Stimulated activated CD4-positive, alpha-beta T cell treated with anti-CD3 and anti-CD28 coated beads, Interleukin-1b, Interleukin-23, amount 100 ng/mL, for 24 hours (primary cell): ENCODE results near the gene UQCRC1.
A peak's percentile ranks its signal among the peaks of the same experiment; 100 is the strongest.

Experiments
- DNase-seq, 4 experiments: peaks; one replicate each; pipeline ENCODE4 v3.0.0-alpha.2; 2020; ENCODE audit warnings: low read depth in 4 of 4, low spot score in 1 of 4

The UQCRC1 gene

DNA sequence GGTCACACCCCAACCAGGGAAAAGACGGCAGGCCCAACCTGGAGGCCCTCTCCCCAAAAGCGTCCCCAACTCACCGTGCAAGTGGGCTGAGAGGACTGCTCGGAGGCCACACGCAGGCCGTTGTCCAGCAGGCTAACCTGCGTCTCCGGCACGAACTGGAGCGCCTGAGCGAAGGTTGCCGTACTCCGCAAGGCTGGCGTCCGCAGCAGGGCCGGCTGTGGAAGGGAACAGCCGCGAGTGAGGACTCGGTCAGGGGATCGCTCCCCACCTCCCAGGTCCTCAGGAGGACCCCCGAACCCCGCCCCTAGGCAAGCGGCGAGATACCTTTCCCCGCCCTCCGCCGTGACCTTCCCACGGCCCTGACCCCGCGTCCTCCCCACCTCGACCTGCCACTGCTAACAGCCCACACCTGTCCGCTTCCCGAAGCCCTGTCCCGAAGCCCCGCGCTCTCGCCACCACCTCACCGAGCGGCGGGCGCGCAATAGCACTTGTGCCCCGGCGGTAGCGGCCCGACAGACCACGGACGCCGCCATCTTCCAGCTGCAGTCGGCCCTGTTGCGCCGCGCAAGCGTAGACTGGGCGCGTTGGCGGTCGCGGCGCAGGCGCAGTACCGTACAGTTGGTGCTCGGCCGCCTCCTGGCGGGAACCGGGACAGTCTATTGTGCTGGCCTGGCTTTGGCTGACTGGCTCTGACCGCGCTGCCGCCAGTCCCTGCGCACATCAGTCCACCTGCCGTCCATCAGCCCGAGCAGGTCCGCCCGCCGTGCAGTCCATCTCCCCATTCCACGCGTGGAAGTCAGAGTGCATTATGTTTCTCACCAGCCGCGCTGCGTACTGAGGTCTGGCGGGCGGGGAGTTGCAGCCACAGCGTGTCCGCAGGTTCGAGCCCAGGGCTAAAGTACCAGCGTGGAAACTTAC is at the start of gene UQCRC1:
TSS of gene UQCRC1 (minus strand) at position 559 of the 918 bp plus-strand sequence. CDS start at position 533, 26 bp downstream.
- peak; percentile 78 to 87 (median 84) for DNase-seq

DNA sequence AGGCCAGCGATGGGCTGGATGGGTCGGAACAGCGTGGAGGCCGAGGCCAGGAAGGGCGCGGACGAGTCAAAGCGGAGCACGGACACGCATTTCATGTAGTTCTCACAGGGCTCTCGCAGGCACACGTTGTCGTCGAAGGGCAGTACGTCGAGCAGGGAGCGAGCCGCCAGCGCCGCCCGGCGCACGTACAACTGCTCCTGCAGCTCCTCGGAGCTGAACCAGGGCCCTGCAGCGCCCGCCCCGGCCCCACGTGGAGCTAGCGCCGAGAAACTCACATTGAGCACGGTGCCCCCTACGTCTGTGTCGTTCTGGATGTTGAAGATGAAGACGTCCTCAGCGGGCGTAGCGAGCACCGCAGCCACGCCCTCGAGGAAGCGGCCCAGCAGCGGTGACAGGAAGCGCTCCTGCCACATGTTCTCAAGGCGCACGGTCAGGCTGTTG is 47.4 kb upstream of the UQCRC1 start:
- peak in 1 of 4 experiments; percentile 21 for DNase-seq

DNA sequence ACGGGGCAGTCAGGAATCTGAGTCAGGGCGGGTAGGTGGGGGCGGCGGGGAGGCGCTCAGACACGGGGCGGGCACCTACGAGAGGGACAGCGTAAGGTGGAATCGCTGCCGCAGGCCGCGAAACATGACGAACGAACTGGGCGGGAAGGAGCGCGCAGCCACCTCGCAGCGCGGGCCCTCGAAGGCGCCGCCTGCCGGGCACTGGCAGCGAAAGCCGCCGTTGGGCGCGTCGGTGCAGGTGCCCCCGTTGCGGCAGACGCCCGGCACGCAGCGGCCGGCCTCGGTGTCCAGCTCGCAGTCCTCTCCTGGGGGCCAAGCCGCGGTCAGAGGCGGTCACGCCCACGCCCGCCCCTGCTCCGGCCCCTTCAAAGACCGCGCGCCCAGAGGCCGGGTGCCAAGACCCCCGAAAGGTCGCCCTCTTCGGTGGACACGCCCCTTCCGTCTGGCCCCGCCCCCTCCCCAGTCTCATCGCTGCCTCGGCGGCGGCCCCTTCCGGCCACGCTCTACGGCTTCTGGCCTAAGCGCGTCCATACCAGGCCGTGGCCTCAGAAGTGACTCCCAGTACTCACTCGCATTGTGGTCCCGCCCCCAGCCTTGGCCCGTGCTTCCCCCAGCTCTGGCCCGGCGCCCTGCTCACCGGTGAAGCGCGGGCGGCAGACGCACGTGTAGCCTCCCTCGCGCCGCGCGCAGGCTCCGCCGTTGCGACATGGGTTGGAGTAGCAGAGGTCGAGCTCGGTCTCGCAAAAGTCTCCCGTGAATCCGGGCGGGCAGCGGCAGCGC is 46.8 kb upstream of the UQCRC1 start:
- DNase-seq = peak; percentile 53 to 78 (median 68)

DNA sequence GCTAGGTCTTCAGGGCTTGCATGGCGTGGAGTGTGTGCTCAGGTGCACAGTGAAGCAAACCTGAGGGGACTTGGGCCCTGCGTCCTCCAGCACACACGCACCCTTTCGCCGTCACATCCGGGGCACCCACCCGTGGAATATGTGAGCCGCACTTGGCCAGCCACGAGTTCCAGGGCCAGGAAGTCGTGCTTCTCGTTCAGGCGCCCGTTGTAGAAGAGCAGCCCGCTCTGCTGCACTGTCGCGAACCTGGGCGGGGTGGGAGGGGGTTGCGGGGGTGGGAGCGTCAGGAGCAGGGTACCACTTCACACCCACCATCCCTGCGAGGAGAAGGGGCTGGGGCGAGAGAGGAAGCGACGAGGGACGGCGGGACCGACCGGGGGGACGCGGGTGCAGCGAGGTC is 46.2 kb upstream of the UQCRC1 start:
- peak in 1 of 4 experiments; percentile 36 for DNase-seq

DNA sequence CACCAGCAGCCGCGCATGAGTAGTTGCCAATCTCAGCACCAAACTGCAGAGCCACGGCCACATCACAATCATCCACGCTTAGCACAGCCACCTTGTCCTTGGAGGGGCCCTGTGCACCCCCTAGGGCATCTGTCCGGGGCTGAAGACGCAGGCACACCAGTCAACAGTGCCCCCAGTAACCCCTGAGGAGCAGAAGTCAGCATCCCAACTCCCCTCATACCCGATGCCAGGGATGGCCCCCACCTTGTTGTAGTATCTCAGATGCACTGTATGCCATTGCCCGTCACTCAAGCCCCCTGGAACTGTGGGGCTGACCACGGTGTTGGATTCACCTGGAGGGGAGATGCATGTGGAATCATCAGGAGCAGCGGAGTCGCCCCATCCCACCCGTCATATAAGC is 45.6 kb upstream of the UQCRC1 start:
- no peak for DNase-seq

DNA sequence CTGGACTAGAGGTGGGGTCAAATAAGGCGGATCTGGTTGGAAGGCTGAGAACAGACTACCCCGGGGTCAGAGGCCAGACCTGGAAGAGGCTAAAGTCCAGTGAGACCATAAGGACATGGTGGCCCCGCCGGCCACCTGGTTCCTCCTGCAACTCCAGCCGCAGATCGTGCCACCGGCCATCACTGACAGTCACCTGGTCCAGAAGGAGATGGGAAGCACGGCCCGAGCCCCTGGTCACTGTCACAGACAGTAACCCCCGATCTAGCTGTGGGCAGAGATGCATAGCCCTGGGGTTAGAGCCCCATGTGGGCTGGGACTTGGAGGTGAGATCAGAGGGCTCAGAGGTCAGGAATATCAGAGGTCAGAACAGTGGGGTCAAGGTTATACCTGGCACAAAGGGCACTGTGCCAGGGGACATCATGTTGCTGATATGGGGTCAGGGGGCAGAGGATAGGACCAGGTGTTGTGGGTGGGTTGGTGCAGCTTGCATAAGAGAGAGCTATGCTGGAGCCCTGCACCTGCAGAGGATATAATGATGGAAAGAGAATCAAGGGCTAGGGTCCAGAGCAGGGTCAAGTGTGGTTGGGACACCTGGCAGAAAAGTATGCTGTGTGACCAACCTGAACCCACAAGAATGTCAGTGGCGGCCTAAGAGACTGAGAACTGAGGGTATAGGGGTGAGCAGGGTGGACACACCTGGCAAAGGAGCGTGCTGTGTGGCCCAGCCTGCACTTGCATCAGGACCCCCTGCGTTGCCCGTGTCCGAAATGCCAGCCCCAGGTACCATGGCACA is 43.7 kb upstream of the UQCRC1 start:
- DNase-seq = no peak

DNA sequence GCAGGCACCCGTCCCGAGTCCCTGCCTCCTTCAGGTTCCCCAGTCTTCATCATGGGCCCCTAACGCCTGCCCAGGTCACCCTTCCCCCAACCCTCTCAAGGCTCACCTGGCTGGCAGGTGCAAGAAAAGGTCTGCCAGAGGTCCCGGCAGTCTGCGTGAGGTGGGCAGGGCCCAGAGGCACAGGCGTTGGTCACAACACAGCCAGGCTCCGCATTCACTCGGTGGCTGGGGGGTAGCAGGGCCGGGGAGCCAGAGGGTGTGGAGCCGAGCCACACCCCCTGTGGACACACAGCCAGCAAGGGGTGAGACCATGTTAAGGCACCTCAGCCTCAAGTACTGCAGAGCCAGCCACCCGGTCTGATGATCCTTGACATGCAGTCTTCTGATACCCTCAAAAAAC is 42.3 kb upstream of the UQCRC1 start:
- no peak for DNase-seq

DNA sequence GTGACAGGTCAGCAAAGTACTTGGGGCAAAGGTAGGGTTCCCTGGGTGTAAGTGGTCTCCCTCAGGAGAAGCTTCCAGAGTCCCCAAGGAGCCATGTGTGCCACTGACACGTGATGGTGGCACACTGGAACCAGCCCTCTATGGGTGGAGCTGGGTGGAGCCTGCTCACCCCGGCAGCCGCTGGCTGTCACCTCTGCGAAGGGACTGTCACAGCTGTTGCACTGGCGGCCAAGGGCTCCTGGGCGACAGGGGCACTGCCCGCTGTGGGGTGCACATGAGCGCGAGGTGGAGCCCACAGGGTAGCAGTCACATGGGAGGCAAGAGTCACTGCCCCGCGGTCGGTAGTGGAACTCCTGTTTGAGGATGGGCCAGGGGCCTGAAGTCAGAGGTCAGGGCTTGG is 41.3 kb upstream of the UQCRC1 start:
- DNase-seq = no peak

DNA sequence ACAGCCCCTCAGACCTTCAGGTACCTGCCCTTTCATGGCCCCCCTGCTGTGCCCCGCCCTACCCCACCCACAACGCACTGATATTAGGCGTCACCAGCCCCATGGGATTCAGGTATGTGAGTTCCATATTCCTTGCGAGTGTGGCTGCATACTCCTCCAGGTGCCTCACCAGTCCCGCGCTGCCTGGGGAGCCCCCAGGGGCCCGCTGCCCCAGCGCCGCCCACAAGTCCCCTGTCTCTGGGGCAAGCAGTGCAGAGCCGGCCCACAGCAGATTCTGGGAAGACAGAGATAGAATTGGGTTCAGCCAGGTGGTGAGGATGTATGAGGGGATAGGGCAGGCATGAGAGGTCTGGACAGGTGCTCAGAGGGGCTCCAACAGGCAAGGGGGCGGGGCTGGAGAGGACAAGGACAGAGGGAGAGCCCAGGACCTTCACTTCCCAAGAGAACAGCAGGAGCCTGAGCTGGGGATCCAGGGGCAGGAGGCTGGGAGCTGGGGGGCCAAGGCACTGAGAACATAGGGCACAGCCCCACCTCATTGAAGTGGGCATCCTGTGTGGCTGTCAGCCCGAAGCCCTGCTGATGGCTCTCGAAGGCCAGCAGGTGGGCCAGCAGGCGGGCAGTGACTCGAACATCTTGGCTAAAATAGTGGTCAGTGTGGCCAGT is 38.9 kb upstream of the UQCRC1 start:
- no peak for DNase-seq

DNA sequence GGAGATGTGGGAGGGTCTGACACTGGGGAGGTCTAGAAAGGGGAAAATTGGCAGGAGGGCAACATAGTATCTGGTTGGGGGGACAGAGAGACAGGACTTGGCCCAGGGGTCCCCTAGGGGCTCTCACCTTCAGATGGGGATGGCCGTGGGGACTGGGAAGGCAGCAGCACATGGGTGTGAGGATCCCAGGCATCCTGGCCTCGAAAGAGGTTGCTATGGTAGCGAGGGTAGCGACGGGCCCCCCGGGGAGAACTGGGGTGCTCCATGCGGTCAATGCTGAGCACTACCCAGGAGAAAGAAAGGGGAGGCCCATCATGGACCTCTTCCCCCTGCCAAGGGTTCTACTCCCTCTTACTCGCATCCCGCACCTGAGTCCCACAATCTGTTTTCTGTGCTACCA is 38.3 kb upstream of the UQCRC1 start:
- no peak for DNase-seq

DNA sequence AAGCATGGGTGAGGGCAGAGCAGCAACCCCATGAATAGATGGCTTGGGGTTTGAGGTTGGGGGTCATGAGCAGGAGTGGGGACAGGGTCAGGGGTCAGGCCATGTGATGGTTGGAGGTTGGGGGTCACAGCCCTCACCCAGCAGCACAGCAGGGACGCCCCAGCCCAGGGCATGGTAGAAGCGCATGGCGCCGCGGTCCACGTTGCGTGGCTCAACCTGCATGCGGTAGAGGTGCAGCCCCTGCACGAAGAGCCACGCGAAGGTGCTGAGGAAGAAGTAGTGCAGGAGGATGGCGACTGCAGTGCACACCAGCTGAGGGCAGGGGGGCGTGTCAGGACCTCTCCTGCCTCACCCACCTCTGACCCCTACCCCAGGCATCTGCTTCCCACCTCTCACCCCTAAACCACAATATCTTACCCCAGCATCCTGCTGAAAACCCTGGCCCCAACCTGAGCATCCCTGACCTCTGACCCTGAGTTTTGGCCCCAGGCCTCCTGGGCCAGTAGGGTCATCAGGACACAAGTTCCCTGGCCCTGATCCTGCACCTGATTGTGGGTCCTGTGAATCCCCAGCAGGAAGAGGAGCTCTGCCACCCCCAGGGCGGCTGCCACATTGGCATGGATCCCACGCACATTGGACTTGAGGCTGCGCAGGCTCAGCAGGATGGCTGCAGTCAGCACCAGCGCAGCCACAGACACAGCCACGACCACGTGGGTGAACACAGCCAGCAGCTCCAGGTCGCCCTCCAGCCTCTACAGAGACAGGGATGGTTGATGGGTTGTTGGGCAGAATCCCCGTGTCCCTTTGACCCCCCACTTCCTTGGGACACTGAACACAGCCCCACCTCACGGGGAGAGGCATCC is 35.7 kb upstream of the UQCRC1 start:
- DNase-seq = no peak

DNA sequence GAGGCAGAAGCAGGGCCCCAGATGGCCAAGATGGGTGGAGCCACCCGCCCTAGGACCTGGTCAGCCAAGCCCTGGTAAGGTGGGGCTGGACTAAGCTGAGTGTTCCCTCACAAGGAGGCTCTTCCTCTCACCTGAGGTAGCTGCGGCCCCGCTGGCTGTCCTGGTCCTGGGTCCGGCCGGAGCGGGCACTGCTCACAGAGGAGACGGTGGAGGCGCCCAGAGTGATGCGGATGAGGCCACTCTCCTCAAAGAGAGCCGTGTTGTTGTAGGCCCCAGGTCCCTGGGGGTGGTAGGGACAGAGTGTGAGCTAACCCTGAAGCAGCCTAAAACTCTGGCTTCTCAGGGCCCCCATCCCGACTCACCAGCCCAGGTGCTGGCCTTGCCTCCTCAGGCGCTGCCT is 33.2 kb upstream of the UQCRC1 start:
- no peak for DNase-seq

DNA sequence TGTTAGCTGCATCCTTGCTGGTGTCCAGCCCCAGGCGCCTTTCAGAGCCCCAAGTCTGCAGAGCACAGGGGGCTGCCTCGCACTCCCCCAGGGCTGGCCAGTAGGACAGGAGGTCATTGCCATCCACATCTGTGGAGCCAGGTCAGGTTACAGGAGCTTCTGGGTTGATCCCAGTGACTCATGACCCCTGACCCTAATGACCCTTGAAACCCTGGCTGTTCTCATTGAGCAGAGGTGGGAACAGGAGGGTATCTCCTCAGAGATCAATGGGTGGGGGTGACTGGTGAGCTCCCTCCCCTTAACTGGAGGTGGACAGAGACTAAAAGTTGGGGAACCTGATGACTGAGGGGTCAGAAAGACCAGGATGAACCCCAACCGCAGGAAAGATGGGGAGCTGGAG is 31.9 kb upstream of the UQCRC1 start:
- DNase-seq = no peak

DNA sequence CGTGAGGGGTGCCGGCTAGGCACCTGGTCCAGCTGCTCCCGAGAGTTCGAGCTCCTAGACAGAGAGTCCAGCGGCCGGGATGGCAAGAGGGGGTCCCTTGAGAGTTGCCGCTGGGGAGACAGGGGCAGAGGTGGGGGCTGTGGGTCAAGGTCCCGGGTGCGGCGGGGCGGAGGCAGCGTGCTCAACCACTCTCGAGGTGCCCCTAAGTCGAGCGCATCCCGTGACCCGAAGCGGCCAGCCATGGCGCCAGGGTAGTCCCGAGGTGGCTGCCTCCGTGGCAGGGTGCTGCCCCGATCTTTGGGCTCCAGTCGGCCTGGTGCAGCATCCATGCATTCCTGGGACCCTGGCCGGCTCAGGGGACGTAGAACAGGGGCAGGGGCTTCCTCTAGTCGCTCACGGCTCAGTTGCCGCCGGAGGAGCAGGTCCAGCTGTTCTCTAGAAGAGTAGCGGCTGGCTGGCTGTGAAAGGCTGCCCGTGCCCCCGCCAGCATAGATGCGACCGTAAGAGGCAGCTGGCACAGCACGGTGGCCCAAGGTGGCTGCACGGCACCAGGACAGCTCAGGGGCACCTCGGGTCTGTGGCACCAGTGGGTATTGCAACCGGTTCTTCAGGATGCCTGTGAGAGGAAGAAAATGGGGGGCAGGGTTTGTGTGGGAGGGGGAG is 30.6 kb upstream of the UQCRC1 start:
- no peak for DNase-seq

DNA sequence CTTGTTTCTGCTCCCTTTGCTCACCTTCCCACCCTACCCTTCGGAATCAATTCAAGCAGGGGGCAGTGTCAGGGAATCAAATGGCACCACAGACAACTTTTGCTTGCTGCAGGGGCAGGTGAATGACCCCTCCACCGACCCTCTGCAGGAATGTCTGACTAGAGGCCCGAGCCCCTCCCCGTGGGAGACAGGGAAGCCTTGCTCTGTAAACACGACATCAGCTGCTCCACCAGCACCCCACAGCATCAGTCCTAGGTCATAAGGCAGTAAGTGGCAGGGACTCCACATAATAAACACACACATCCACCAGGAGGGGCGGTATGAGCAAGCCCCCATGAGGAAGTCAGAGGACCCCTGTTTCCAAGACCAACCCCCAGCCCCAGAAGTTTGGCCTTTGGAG is 27.9 kb upstream of the UQCRC1 start:
- DNase-seq = no peak

DNA sequence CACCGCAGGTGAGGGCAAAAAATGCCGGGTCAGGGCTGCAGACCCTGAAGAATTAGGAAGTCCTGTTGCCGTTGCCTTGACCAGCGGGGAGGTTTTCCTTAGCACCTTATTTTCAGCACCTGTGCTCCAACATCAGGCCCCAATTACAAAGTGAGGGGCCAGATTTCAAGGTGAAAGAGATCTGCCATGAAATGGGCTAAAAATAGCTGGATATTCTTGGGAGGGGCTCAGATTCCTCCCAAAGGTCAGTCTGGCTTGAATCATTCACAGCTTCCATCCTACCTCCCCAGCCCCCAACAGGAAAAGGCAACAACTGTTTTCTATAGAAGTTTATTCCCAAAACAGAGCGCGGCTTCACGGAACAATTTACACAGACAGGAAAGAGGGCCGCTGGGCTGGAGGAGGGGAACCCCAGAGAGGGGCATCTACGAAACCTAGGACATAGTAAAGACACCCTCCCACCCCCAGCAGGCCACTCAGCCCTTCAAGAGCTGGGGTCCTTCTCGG is 26.8 kb upstream of the UQCRC1 start:
- DNase-seq = no peak

DNA sequence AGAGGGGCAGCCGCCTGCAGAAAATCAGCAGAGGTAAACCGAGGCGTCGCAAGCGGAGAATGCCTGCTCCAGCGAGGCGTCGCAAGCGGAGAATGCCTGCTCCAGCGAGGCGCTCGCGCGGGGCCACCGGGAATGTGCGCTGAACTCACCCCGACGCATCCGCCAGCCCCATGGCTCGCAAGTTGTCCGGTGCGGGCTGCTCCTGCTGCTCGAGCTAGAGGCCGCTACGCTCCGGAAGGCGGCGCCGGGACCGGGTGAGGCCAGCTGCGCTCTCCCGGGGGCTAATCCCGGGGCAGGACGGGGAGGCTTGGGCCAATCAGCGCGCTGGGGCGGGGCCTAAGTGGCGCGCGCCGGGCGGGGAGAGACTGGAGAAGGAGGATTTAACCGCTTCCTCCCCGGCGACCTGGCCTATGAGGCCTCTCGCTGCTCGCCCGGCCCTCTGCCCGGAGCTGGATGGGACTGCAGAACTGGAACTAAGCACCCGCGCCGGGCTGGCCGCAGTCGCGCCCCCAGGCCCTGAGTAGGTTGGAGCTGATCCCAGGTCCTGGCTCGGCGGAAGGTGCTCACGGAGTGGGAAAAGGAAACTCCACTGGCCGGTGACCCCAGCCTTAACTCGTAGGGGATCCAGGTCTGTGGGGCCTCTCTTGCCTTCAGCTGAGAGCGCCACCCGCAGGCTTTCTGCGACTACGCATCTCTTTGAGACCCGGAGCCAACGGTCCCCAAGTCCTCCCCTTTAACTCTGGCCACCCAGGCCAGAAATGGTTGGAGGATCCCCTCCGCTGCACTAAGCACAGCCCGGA is 26.0 kb upstream of the UQCRC1 start, which contains the start of gene SLC26A6:
TSS of gene SLC26A6 (minus strand) at position 240 of the 800 bp plus-strand sequence. CDS start at position 172, 68 bp downstream.
- peak; percentile 80 to 95 (median 86) for DNase-seq

DNA sequence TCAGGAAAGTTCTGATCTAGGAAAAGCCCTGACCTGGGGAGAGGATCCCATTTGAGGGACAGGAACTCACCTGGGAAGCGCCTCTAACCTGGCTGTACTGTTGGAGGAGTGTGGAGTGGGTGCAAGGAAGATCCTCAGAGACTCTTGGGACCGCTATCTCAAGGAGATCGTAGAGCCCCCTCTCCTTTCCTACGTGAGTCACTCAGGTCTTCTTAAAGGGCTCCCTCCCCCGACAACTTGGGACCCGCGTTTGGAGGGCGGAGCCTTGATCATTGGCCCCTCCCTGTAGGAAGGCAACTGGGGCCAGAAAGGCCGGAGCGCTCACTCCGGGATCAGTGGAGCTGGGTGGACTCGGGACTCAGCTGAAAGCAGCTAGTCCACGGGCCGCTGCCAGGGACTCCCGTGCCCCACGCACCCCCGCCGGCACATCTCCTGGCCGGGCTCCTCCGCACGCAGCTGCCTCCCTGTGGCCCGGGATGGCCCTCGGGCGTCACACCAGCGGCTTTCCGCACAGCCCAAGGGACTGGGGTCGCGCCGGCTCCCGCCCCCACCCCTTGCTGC is 25.3 kb upstream of the UQCRC1 start:
- DNase-seq = peak in 2 of 4 experiments; percentile 42 to 60
